NK-92 treated with Interleukin-12 subunit alpha and Interleukin-12 subunit beta, amount 100 ng/mL, for 24 hours (cell line): ENCODE results near the gene SLC25A10.
A peak's percentile ranks its signal among the peaks of the same experiment; 100 is the strongest.

Experiments
- DNase-seq: peaks from one replicate; lab custom pipeline; 2025; lab: John Stamatoyannopoulos, UW

Gene SLC25A10

GRCh38 chr17:81687770-81688541, 24.1 kb upstream of the SLC25A10 start:
- DNase-seq, result no peak

- DNase-seq, result no peak
Observed at GRCh38 chr17:81688616-81689015, 23.5 kb upstream of the SLC25A10 start.

- no peak for DNase-seq
Observed at GRCh38 chr17:81690066-81690465, 22.0 kb upstream of the SLC25A10 start.

GRCh38 chr17:81690549-81690948, 21.5 kb upstream of the SLC25A10 start:
- no peak for DNase-seq

GRCh38 chr17:81691196-81691595, 20.9 kb upstream of the SLC25A10 start:
- DNase-seq, result no peak

- DNase-seq, result no peak
Observed at GRCh38 chr17:81691608-81692007, 20.5 kb upstream of the SLC25A10 start.

GRCh38 chr17:81693509-81694210, 18.4 kb upstream of the SLC25A10 start:
- DNase-seq, result no peak

- no peak for DNase-seq
Observed at GRCh38 chr17:81694810-81695209, 17.3 kb upstream of the SLC25A10 start.

GRCh38 chr17:81695211-81695610, 16.9 kb upstream of the SLC25A10 start:
- no peak for DNase-seq

- no peak for DNase-seq
Observed at GRCh38 chr17:81695801-81696200, 16.3 kb upstream of the SLC25A10 start.

GRCh38 chr17:81696218-81696941, 15.7 kb upstream of the SLC25A10 start:
- no peak for DNase-seq

GRCh38 chr17:81697261-81698044, 14.6 kb upstream of the SLC25A10 start:
- DNase-seq, result no peak

GRCh38 chr17:81700353-81701287, 11.5 kb upstream of the SLC25A10 start:
- no peak for DNase-seq

- no peak for DNase-seq
Observed at GRCh38 chr17:81701288-81702071, 10.6 kb upstream of the SLC25A10 start.

- peak; percentile 91 for DNase-seq
Observed at GRCh38 chr17:81702934-81703746, 8.9 kb upstream of the SLC25A10 start, which contains the start of gene MRPL12. Gene MRPL12, plus strand, starts transcription at chr17:81703367. Its CDS starts 135 bp downstream, at chr17:81703502.

- no peak for DNase-seq
Observed at GRCh38 chr17:81703747-81704654, 8.1 kb upstream of the SLC25A10 start.

- no peak for DNase-seq
Observed at GRCh38 chr17:81705518-81706231, 6.4 kb upstream of the SLC25A10 start.
